ENCODE results near the gene PTPRJ. TPM values are rescaled to one million over a fixed set of nuclear protein-coding genes. Genes with fewer than 3 reads are reported as not detected.

Gene PTPRJ
- total and polyA plus RNA-seq, 2 donors (not counting 3 experiments of a cell fraction or from before 2014, with no cell fraction given) = 3.1 to 7.7 TPM

GRCh38 chr11:48024635-48025071 is 44.3 kb downstream of the PTPRJ start:
- H3K4me1 ChIP-seq (ENCODE audit: control insufficient read depth, extremely low read depth, insufficient read depth, low read length) = peaks cover 15% of the 10 kb centered on the region
- TF ChIP-seq GATA2 (IDR thresholded peaks at IDR 0.05; ENCODE audit: insufficient read depth, insufficient read length, low read depth, low read length) (no peak), POLR2A (IDR thresholded peaks at IDR 0.05; ENCODE audit: low read depth, low read length) (no peak), POLR2AphosphoS5 (IDR thresholded peaks at IDR 0.05; ENCODE audit: insufficient read depth, low read depth, low read length) (no peak)
- H3K9ac ChIP-seq (replicated peaks; ENCODE audit: extremely low read depth, insufficient read depth, low read length) = no peak overlapping the region
- CTCF ChIA-PET = interaction anchor here (1.1 kb wide), 1 partner anchor 9 kb away, joined by 4 read pairs; no protein-coding TSS in a partner anchor
- H3K27me3 ChIP-seq (ENCODE audit: control insufficient read depth in 2 of 2, insufficient read depth in 2 of 2, low read length in 2 of 2) = no peaks in the 10 kb centered on the region
- H3K9me3 ChIP-seq (replicated peaks; ENCODE audit: control insufficient read depth, insufficient read depth, low read length) = no peaks in the 10 kb centered on the region
- H3K79me2 ChIP-seq (ENCODE audit: control insufficient read depth, insufficient read depth, low read length) = no peaks in the 10 kb centered on the region
- dilution Hi-C loops (cut with MboI; ENCODE audit: extremely low pct_ligation_motif_present, low sequenced_read_pairs) (no loop called here), intact Hi-C loops (cut with micrococcal nuclease) (no loop called here)
- no peak for FAIRE-seq
- POLR2A ChIA-PET = no interaction called here
- no peaks in the 10 kb centered on the region for H3K36me3 ChIP-seq (ENCODE audit: control insufficient read depth in 2 of 2, extremely low read depth in 1 of 2, insufficient read depth in 2 of 2, low read length in 2 of 2)
- no peak for DNase-seq (ENCODE audit: low read depth, low spot score)
- no peaks in the 10 kb centered on the region for H4K20me1 ChIP-seq (replicated peaks; ENCODE audit: control insufficient read depth, extremely low read depth, insufficient read depth, low read length)
- no peaks in the 10 kb centered on the region for H3K9me1 ChIP-seq (replicated peaks; ENCODE audit: control insufficient read depth, extremely low read depth, insufficient read depth, low read length)
- H3K27ac ChIP-seq (ENCODE audit: insufficient read depth, low read depth, low read length) = no peak overlapping the region
- no peak overlapping the region for H3K4me2 ChIP-seq (ENCODE audit: insufficient read depth, low read length)
- BruUV-seq (replicated peaks) = no TSS peak
- no peak overlapping the region for H2AFZ ChIP-seq (ENCODE audit: low read depth, low read length)
- H3K4me3 ChIP-seq (replicated peaks in 1 of 3; ENCODE audit: insufficient read depth in 1 of 3, low read depth in 1 of 3, low read length in 3 of 3) = no peak overlapping the region

GRCh38 chr11:48025293-48025983 is 45.1 kb downstream of the PTPRJ start:
- no peak overlapping the region for H3K4me3 ChIP-seq (replicated peaks in 1 of 3; ENCODE audit: insufficient read depth in 1 of 3, low read depth in 1 of 3, low read length in 3 of 3)
- H3K36me3 ChIP-seq (ENCODE audit: control insufficient read depth in 2 of 2, extremely low read depth in 1 of 2, insufficient read depth in 2 of 2, low read length in 2 of 2) = no peaks in the 10 kb centered on the region
- no peak for DNase-seq (ENCODE audit: low read depth, low spot score)
- BruUV-seq (replicated peaks) = no TSS peak
- POLR2A ChIA-PET = no interaction called here
- TF ChIP-seq JUN (IDR thresholded peaks at IDR 0.05; ENCODE audit: borderline replicate concordance, insufficient read depth, insufficient read length, low read depth) = no peak
- TF ChIP-seq MYC (IDR thresholded peaks at IDR 0.05; ENCODE audit: low read depth, low read length) = no peak
- TF ChIP-seq CTCF (IDR thresholded peaks at IDR 0.05; ENCODE audit: extremely low read depth in 1 of 2, insufficient read depth in 1 of 2, low read depth in 1 of 2, low read length in 2 of 2) = no peak
- TF ChIP-seq GATA2 (IDR thresholded peaks at IDR 0.05; ENCODE audit: insufficient read depth, insufficient read length, low read depth, low read length) = no peak
- TF ChIP-seq FOS (IDR thresholded peaks at IDR 0.05; ENCODE audit: borderline replicate concordance, insufficient read depth, low read length) = no peak
- no peak for TF ChIP-seq MAX (IDR thresholded peaks at IDR 0.05; ENCODE audit: insufficient read depth, insufficient read length)
- no peak for TF ChIP-seq POLR2A (IDR thresholded peaks at IDR 0.05; ENCODE audit: low read depth, low read length)
- no peak for TF ChIP-seq POLR2AphosphoS5 (IDR thresholded peaks at IDR 0.05; ENCODE audit: insufficient read depth, low read depth, low read length)
- no peak for TF ChIP-seq EZH2 (IDR thresholded peaks at IDR 0.05; ENCODE audit: borderline replicate concordance, low read depth, low read length, severe bottlenecking)
- no peaks in the 10 kb centered on the region for H3K9me1 ChIP-seq (replicated peaks; ENCODE audit: control insufficient read depth, extremely low read depth, insufficient read depth, low read length)
- H3K4me2 ChIP-seq (ENCODE audit: insufficient read depth, low read length) = no peak overlapping the region
- no peak overlapping the region for H3K9ac ChIP-seq (replicated peaks; ENCODE audit: extremely low read depth, insufficient read depth, low read length)
- no peaks in the 10 kb centered on the region for H3K9me3 ChIP-seq (replicated peaks; ENCODE audit: control insufficient read depth, insufficient read depth, low read length)
- no peak overlapping the region for H2AFZ ChIP-seq (ENCODE audit: low read depth, low read length)
- intact Hi-C loops (cut with micrococcal nuclease) = no loop called here
- dilution Hi-C loops (cut with MboI; ENCODE audit: extremely low pct_ligation_motif_present, low sequenced_read_pairs) = no loop called here
- H3K27me3 ChIP-seq (ENCODE audit: control insufficient read depth in 2 of 2, insufficient read depth in 2 of 2, low read length in 2 of 2) = no peaks in the 10 kb centered on the region
- H3K79me2 ChIP-seq (ENCODE audit: control insufficient read depth, insufficient read depth, low read length) = no peaks in the 10 kb centered on the region
- H3K27ac ChIP-seq (ENCODE audit: insufficient read depth, low read depth, low read length) = no peak overlapping the region
- no peaks in the 10 kb centered on the region for H4K20me1 ChIP-seq (replicated peaks; ENCODE audit: control insufficient read depth, extremely low read depth, insufficient read depth, low read length)
- CTCF ChIA-PET = interaction anchor here (1.1 to 1.2 kb wide), 2 partner anchors 8 to 91 kb away, joined by 3 to 4 read pairs; no protein-coding TSS in a partner anchor
- FAIRE-seq = no peak
- H3K4me1 ChIP-seq (ENCODE audit: control insufficient read depth, extremely low read depth, insufficient read depth, low read length) = peaks cover 11% of the 10 kb centered on the region

Measured in endothelial cell of umbilical vein (primary cell).